Trophoblast cell (in vitro differentiated cells and primary cell): ENCODE data around the gene ZNF862.

ENCODE experiments used
- DNase-seq, 2 donors: peaks; one replicate each; pipeline ENCODE4 v3.0.0-alpha.2; 2016
- H2AFZ ChIP-seq: 2 replicates; pipeline ENCODE4 v1.6.1; 2013; ENCODE audit warnings: low read length, moderate library complexity, mild to moderate bottlenecking; ENCODE audit not compliant: insufficient read depth, poor library complexity
- H2AK5ac ChIP-seq: 2 replicates; pipeline ENCODE4 v1.6.1; 2013; ENCODE audit warnings: mild to moderate bottlenecking, low read length
- H2BK120ac ChIP-seq: 2 replicates; pipeline ENCODE4 v1.6.1; 2013; ENCODE audit warnings: low read length, mild to moderate bottlenecking, moderate library complexity; ENCODE audit not compliant: insufficient read depth, poor library complexity
- H2BK12ac ChIP-seq: 2 replicates; pipeline ENCODE4 v1.6.1; 2013; ENCODE audit warnings: mild to moderate bottlenecking, low read length, moderate library complexity
- H2BK5ac ChIP-seq: 2 replicates; pipeline ENCODE4 v1.6.1; 2013; ENCODE audit warnings: low read length, low read depth, moderate library complexity, mild to moderate bottlenecking; ENCODE audit not compliant: poor library complexity
- H3K14ac ChIP-seq: 2 replicates; pipeline ENCODE4 v1.6.1; 2013; ENCODE audit warnings: mild to moderate bottlenecking, low read length
- H3K18ac ChIP-seq: 2 replicates; pipeline ENCODE4 v1.6.1; 2013; ENCODE audit warnings: mild to moderate bottlenecking, low read length
- H3K23ac ChIP-seq: 2 replicates; pipeline ENCODE4 v1.6.1; 2013; ENCODE audit warnings: low read length
- H3K27ac ChIP-seq: 2 replicates; pipeline ENCODE4 v1.5.1; 2013; ENCODE audit warnings: low read depth, mild to moderate bottlenecking, inconsistent platforms, low read length, moderate library complexity
- H3K27me3 ChIP-seq: 2 replicates; pipeline ENCODE4 v1.6.1; 2013; ENCODE audit warnings: inconsistent platforms, mild to moderate bottlenecking, low read length, moderate library complexity; ENCODE audit not compliant: insufficient read depth
- H3K36me3 ChIP-seq, 2 experiments: 1 replicate in 1 of 2; 2 replicates in 1 of 2; pipeline ENCODE4 v1.6.1; 2013; ENCODE audit warnings: low read length in 2 of 2, mild to moderate bottlenecking in 2 of 2, moderate library complexity in 1 of 2; ENCODE audit not compliant: insufficient read depth in 2 of 2, control insufficient read depth in 1 of 2
- H3K4ac ChIP-seq: 2 replicates; pipeline ENCODE4 v1.6.1; 2013; ENCODE audit warnings: low read depth, mild to moderate bottlenecking, low read length, moderate library complexity
- H3K4me1 ChIP-seq, 2 experiments: 1 replicate in 1 of 2; 2 replicates in 1 of 2; pipeline ENCODE4 v1.6.1; 2013; ENCODE audit warnings: low read length in 2 of 2, mild to moderate bottlenecking in 2 of 2, moderate library complexity in 1 of 2; ENCODE audit not compliant: insufficient read depth in 2 of 2, control insufficient read depth in 1 of 2
- H3K4me2 ChIP-seq: 2 replicates; pipeline ENCODE4 v1.6.1; 2013; ENCODE audit warnings: inconsistent platforms, mild to moderate bottlenecking, low read length, moderate library complexity
- H3K4me3 ChIP-seq: 2 replicates; pipeline ENCODE4 v1.5.1; 2013; ENCODE audit warnings: mild to moderate bottlenecking, low read depth, low read length, inconsistent platforms
- H3K79me1 ChIP-seq: one replicate; pipeline ENCODE4 v1.6.1; 2013; ENCODE audit warnings: low read length
- H3K79me2 ChIP-seq: 2 replicates; pipeline ENCODE4 v1.6.1; 2013; ENCODE audit warnings: low read length, mild to moderate bottlenecking; ENCODE audit not compliant: control insufficient read depth, insufficient read depth, poor library complexity
- H3K9ac ChIP-seq: 2 replicates; pipeline ENCODE4 v1.6.1; 2013; ENCODE audit warnings: mild to moderate bottlenecking, low read length
- H3K9me3 ChIP-seq: 2 replicates; pipeline ENCODE4 v1.6.1; 2013; ENCODE audit warnings: low read depth, mild to moderate bottlenecking, control low read depth, inconsistent platforms, low read length; ENCODE audit not compliant: insufficient read depth
- H4K12ac ChIP-seq: 2 replicates; pipeline ENCODE4 v1.6.1; 2013; ENCODE audit warnings: low read depth, mild to moderate bottlenecking, low read length, moderate library complexity
- H4K8ac ChIP-seq: 2 replicates; pipeline ENCODE4 v1.6.1; 2013; ENCODE audit warnings: low read depth, mild to moderate bottlenecking, low read length, moderate library complexity
- H4K91ac ChIP-seq: one replicate; pipeline ENCODE4 v1.6.1; 2013; ENCODE audit warnings: low read depth, mild to moderate bottlenecking, low read length, moderate library complexity
- WGBS: extraction: QIAGEN DNeasy Blood & Tissue Kit; methylation state at CpG from one replicate; pipeline ENCODE4 v1.1.7; 2013; ENCODE audit warnings: missing lambda C conversion rate; ENCODE audit not compliant: insufficient read length, insufficient coverage; ENCODE audit errors: extremely low coverage; 5-methylcytosine and 5-hydroxymethylcytosine counted together

ZNF862 gene

DNA sequence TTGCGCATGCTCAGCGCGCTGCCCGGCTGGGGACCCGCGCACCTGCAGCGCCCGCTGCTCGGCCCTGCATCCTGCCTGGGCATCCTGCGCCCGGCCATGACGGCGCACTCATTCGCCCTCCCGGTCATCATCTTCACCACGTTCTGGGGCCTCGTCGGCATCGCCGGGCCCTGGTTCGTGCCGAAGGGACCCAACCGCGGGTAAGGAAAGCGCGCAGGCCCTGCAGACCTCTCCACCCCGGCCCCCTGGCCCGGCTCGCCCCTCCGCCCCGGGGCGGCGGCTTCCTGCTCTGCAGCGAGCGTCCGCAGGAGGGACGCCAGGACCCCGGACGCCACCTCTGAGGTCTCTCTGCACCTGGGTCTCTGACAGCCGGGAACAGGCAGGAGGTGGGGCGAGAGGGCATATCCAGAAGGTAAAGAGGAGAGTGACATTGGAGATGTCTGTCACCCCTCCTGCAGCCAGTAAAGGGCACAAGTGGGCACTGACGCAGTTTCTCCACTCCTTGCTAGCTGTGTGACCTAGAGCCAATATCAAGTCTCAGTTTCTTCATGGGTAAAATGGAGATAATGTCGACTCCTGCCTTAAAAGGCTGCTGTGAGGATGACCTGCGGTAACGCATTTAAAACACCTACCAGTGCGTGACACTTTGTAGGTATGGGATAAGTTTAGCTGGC, 35.9 kb downstream of the ZNF862 start:
- Histone ChIP-seq H3K14ac (no peak overlapping the region), H3K27ac (no peak overlapping the region), H2BK12ac (no peak overlapping the region), H4K91ac (no peak overlapping the region), H3K4ac (no peak overlapping the region), H3K4me2 (peak overlapping the region; percentile 100), H2AFZ (peak overlapping the region; percentile 94), H3K9ac (peak overlapping the region; percentile 68), H3K18ac (no peak overlapping the region), H3K27me3 (no peaks in the 10 kb centered on the region), H2BK120ac (no peak overlapping the region), H3K9me3 (peaks cover 1% of the 10 kb centered on the region), H3K4me1 (peaks cover 7 to 9% of the 10 kb centered on the region in 2 experiments), H2BK5ac (no peak overlapping the region), H3K36me3 (no peaks in the 10 kb centered on the region), H4K12ac (no peak overlapping the region), H3K4me3 (peak overlapping the region; percentile 77), H3K79me2 (no peaks in the 10 kb centered on the region), H2AK5ac (no peak overlapping the region), H3K79me1 (peaks cover 3% of the 10 kb centered on the region), H4K8ac (no peak overlapping the region), H3K23ac (no peak overlapping the region)
- no peak for DNase-seq
- WGBS: no CpG with 5 or more reads among the region's 46 CpGs

DNA sequence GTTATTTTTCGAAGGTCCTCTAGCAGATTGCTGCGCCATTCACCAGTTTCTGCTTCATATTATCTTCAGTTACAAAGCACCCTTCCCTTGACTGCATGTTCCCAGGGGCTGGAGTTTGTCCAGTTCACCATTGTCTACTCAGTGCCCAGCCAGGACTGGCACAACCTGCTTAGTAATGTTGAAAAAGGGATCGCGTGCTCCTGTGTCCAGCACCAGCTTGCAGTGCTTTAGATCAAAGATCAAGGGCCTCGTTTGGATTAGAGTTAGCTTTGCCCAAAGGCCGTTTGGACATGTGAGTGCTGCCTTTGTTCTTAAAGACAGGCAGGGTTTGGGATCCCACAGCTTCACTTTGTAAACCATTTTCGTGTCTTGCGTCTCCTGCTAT, 36.5 kb downstream of the ZNF862 start:
- WGBS: no CpG with 5 or more reads among the region's 8 CpGs
- Histone ChIP-seq H2BK120ac (no peak overlapping the region), H3K18ac (no peak overlapping the region), H3K79me1 (peaks cover 3% of the 10 kb centered on the region), H3K4ac (no peak overlapping the region), H4K8ac (no peak overlapping the region), H3K9ac (no peak overlapping the region), H3K79me2 (no peaks in the 10 kb centered on the region), H3K14ac (no peak overlapping the region), H3K4me1 (peaks cover 7 to 9% of the 10 kb centered on the region in 2 experiments), H2BK12ac (no peak overlapping the region), H3K23ac (no peak overlapping the region), H3K27ac (no peak overlapping the region), H3K9me3 (peaks cover 1% of the 10 kb centered on the region), H4K12ac (no peak overlapping the region), H2AK5ac (no peak overlapping the region), H3K4me3 (no peak overlapping the region), H3K36me3 (no peaks in the 10 kb centered on the region), H4K91ac (no peak overlapping the region), H2AFZ (no peak overlapping the region), H3K27me3 (no peaks in the 10 kb centered on the region), H3K4me2 (no peak overlapping the region), H2BK5ac (no peak overlapping the region)
- no peak for DNase-seq

DNA sequence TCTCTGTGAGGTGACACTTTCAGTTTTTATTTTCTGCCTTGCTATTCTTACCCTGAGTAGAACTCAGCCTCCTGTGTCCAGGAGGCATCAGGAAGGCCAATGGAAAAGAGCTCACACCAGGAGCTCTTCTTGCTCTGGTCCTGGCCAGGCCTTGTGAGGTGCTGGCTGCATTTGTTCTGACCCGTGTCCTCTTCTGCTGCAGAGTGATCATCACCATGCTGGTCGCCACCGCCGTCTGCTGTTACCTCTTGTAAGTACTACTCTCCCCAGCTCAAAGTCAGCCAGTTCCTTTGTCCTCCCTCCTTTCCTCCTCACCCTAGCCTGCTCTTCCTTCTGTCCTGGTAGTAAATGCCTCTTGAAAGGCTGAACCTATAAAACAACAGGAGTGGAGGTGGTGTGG, 37.2 kb downstream of the ZNF862 start:
- no peak overlapping the region for H3K14ac ChIP-seq
- H3K4me1 ChIP-seq: peaks cover 7 to 9% of the 10 kb centered on the region in 2 experiments
- H2AK5ac ChIP-seq: no peak overlapping the region
- H3K23ac ChIP-seq: no peak overlapping the region
- H3K36me3 ChIP-seq: no peaks in the 10 kb centered on the region
- no peaks in the 10 kb centered on the region for H3K27me3 ChIP-seq
- no peak overlapping the region for H4K91ac ChIP-seq
- no peak overlapping the region for H3K27ac ChIP-seq
- no peak overlapping the region for H2BK120ac ChIP-seq
- H3K79me2 ChIP-seq: no peaks in the 10 kb centered on the region
- H3K9ac ChIP-seq: no peak overlapping the region
- peaks cover 1% of the 10 kb centered on the region for H3K9me3 ChIP-seq
- H2BK12ac ChIP-seq: no peak overlapping the region
- no peak overlapping the region for H3K18ac ChIP-seq
- no CpG with 5 or more reads among the region's 4 CpGs for WGBS
- H4K12ac ChIP-seq: no peak overlapping the region
- no peak overlapping the region for H3K4me2 ChIP-seq
- DNase-seq: no peak
- H4K8ac ChIP-seq: no peak overlapping the region
- no peak overlapping the region for H3K4me3 ChIP-seq
- H2BK5ac ChIP-seq: no peak overlapping the region
- peaks cover 3% of the 10 kb centered on the region for H3K79me1 ChIP-seq
- H2AFZ ChIP-seq: no peak overlapping the region
- no peak overlapping the region for H3K4ac ChIP-seq

DNA sequence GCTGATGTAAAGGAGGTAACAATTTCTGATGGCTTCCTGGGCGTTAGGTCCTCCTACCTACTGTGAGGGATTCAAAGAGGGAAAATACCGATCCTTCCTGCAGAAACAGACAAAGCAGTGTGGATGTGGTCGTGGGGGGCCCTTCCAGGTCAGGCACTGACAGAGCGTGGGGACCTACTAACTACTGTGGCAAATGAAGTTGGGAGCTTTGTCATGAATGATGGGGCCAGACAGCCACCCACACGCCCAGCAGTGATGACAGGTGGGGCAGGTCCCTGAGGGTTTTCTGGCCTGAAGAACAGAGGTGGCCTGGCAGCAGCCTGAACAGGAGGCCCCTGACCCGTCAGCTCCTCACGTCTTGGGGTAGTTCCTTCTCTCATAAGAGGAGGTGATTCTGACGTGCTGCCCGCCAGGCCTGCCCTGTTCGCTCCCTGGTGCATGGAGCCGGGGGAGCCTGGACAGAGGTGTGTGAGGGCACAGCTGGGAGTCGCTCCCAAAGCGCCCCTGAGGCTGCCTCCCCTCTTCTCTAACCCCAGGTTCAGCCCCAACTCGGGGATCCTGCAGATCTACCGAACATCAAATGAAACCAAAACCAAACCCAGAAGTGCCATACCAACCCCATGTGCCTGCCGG, 39.8 kb downstream of the ZNF862 start:
- H4K91ac ChIP-seq: no peak overlapping the region
- H3K14ac ChIP-seq: no peak overlapping the region
- H3K79me1 ChIP-seq: peaks cover 3% of the 10 kb centered on the region
- peaks cover 4 to 5% of the 10 kb centered on the region in 2 experiments for H3K4me1 ChIP-seq
- H2BK120ac ChIP-seq: no peak overlapping the region
- no peak overlapping the region for H3K4ac ChIP-seq
- H2AFZ ChIP-seq: no peak overlapping the region
- no peak overlapping the region for H4K8ac ChIP-seq
- no peak overlapping the region for H3K23ac ChIP-seq
- no peaks in the 10 kb centered on the region for H3K79me2 ChIP-seq
- no peaks in the 10 kb centered on the region for H3K36me3 ChIP-seq
- H3K9me3 ChIP-seq: peaks cover 1% of the 10 kb centered on the region
- no CpG with 5 or more reads among the region's 16 CpGs for WGBS
- H3K4me2 ChIP-seq: no peak overlapping the region
- H3K27me3 ChIP-seq: no peaks in the 10 kb centered on the region
- DNase-seq: no peak
- H3K18ac ChIP-seq: no peak overlapping the region
- no peak overlapping the region for H2BK12ac ChIP-seq
- H3K4me3 ChIP-seq: no peak overlapping the region
- no peak overlapping the region for H2AK5ac ChIP-seq
- no peak overlapping the region for H4K12ac ChIP-seq
- no peak overlapping the region for H3K27ac ChIP-seq
- no peak overlapping the region for H2BK5ac ChIP-seq
- H3K9ac ChIP-seq: no peak overlapping the region
